22Rv1 (cell line): ENCODE data around the gene RANGAP1.

ENCODE experiments used
- ZFX ChIP-seq: fragments of 450-650 bp; IDR thresholded peaks from 2 replicates; pipeline ENCODE4 v1.6.1; 2017; ENCODE audit warnings: antibody characterized with exemption, borderline replicate concordance
- TF ChIP-seq, protein P1 (sequence below): fragments of 450-650 bp; IDR thresholded peaks from 2 replicates; pipeline ENCODE4 v1.5.1; 2017; ENCODE audit warnings: mild to moderate bottlenecking

DNA sequence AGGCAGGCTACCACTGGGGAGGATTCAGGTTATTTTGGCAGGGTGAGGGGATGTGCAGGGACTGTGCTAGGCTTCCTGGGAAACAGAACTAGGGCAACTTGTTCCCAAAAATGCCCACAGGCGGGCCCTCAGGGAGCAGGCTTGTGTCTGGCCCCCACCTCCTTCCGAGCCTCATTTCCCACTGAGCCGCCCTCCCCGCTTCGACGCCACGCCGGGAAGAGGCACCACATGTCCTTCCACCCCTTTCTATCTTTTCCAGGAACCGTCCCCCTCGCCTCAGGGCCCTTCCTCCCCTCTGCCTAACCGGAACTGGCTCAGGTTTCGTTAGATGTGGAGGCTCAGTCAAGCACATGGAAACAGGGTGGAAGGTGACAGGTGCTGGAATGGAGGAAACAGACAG lies 35.9 kb downstream of the RANGAP1 start:
- TF ChIP-seq, protein P1, sequence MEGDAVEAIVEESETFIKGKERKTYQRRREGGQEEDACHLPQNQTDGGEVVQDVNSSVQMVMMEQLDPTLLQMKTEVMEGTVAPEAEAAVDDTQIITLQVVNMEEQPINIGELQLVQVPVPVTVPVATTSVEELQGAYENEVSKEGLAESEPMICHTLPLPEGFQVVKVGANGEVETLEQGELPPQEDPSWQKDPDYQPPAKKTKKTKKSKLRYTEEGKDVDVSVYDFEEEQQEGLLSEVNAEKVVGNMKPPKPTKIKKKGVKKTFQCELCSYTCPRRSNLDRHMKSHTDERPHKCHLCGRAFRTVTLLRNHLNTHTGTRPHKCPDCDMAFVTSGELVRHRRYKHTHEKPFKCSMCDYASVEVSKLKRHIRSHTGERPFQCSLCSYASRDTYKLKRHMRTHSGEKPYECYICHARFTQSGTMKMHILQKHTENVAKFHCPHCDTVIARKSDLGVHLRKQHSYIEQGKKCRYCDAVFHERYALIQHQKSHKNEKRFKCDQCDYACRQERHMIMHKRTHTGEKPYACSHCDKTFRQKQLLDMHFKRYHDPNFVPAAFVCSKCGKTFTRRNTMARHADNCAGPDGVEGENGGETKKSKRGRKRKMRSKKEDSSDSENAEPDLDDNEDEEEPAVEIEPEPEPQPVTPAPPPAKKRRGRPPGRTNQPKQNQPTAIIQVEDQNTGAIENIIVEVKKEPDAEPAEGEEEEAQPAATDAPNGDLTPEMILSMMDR = no peak
- no peak for TF ChIP-seq ZFX
